ENCODE results near the gene TNFAIP6.

DNA sequence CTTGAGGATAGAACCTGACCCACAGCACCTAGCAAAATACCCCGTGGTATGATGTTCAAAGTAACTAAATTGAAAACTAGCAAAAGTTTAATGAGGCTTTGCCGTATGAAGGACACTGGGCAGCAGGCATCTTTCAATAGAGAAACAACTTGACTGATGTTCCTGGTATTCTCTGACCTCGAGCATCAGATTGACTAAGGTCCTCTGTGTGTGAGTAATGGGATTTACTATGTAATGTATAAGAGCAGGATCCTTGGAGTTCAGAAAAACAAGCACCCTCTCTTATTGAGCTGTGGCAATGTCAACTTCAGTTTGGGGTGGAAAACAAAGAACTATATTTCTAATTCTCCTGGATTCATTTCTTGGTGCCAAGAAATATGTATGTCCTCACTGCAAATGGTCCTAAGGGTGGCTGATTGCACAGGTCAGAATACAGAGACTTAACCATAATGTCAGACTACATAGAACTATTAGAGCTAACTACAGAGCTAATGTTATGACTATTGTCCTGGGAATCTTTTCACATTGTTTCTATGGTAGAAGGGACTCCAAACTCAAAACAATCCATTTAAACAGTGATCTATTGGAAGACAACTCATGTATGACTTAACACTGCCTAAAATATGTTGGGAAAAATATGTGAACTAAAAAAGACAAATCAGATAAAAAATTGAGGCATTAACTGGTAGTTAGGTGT, 4.4 kb downstream of the TNFAIP6 start:
- no peak for TF ChIP-seq CTCF (IDR thresholded peaks at IDR 0.05)
- no peak for TF ChIP-seq POLR2A (IDR thresholded peaks at IDR 0.05)

Measured in lower leg skin (tissue), 3 donors.